ENCODE results near the gene THY1.

The THY1 gene

GRCh38 chr11:119377112-119377901 lies 45.7 kb downstream of the THY1 start:
- no peak for DNase-seq (ENCODE audit: low read depth)
- no peak overlapping the region for H3K4me3 ChIP-seq (ENCODE audit: low read depth, low read length)
- no peak for TF ChIP-seq CTCF (IDR thresholded peaks at IDR 0.05; ENCODE audit: low read depth, low read length)
- TF ChIP-seq MAX (IDR thresholded peaks at IDR 0.05; ENCODE audit: low read depth, low read length): no peak
- TF ChIP-seq MYC (IDR thresholded peaks at IDR 0.05; ENCODE audit: low read depth, low read length): no peak
- no peak for TF ChIP-seq POLR2A (IDR thresholded peaks at IDR 0.05; ENCODE audit: extremely low read depth, insufficient read length)

GRCh38 chr11:119376197-119376847 lies 46.6 kb downstream of the THY1 start:
- no peak for DNase-seq (ENCODE audit: low read depth)
- TF ChIP-seq MYC (IDR thresholded peaks at IDR 0.05; ENCODE audit: low read depth, low read length) (no peak), CTCF (IDR thresholded peaks at IDR 0.05; ENCODE audit: low read depth, low read length) (no peak), MAX (IDR thresholded peaks at IDR 0.05; ENCODE audit: low read depth, low read length) (no peak), POLR2A (IDR thresholded peaks at IDR 0.05; ENCODE audit: extremely low read depth, insufficient read length) (no peak)
- no peak overlapping the region for H3K4me3 ChIP-seq (ENCODE audit: low read depth, low read length)

- no peak for DNase-seq (ENCODE audit: low read depth)
- no peak for TF ChIP-seq MYC (IDR thresholded peaks at IDR 0.05; ENCODE audit: low read depth, low read length)
Observed at GRCh38 chr11:119375337-119376196, 47.4 kb downstream of the THY1 start.

GRCh38 chr11:119374632-119375336 lies 48.2 kb downstream of the THY1 start:
- TF ChIP-seq MAX (IDR thresholded peaks at IDR 0.05; ENCODE audit: low read depth, low read length) (no peak), MYC (IDR thresholded peaks at IDR 0.05; ENCODE audit: low read depth, low read length) (no peak), CTCF (IDR thresholded peaks at IDR 0.05; ENCODE audit: low read depth, low read length) (no peak), POLR2A (IDR thresholded peaks at IDR 0.05; ENCODE audit: extremely low read depth, insufficient read length) (no peak)
- DNase-seq (ENCODE audit: low read depth): no peak
- no peak overlapping the region for H3K4me3 ChIP-seq (ENCODE audit: low read depth, low read length)

More at GRCh38 chr11:119375337-119376196, 47.4 kb downstream of the THY1 start:
- H3K4me3 ChIP-seq (ENCODE audit: low read depth, low read length): no peak overlapping the region

GRCh38 chr11:119373921-119374631 lies 48.9 kb downstream of the THY1 start:
- TF ChIP-seq CTCF (IDR thresholded peaks at IDR 0.05; ENCODE audit: low read depth, low read length): peak; percentile 94
- TF ChIP-seq POLR2A (IDR thresholded peaks at IDR 0.05; ENCODE audit: extremely low read depth, insufficient read length): no peak
- TF ChIP-seq MAX (IDR thresholded peaks at IDR 0.05; ENCODE audit: low read depth, low read length): peak; percentile 61
- peak; percentile 41 for TF ChIP-seq MYC (IDR thresholded peaks at IDR 0.05; ENCODE audit: low read depth, low read length)
- H3K4me3 ChIP-seq (ENCODE audit: low read depth, low read length): no peak overlapping the region
- DNase-seq (ENCODE audit: low read depth): peak; percentile 79

All from NB4 (cell line).